Left cardiac atrium (tissue), 4 donors: Measurements from ENCODE around the gene CTNNA3. TPM values are rescaled to one million over a fixed set of nuclear protein-coding genes. Genes with fewer than 3 reads are reported as not detected.
"Not testable (repeated sequence)": the region's sequence is repeated elsewhere in the genome, so short reads cannot be mapped to it uniquely, and the experiment has no call there.

Source experiments
- ATAC-seq, 2 donors: fragments of 200-7000 bp; cut with Tn5 transposase; one replicate each; pipeline ENCODE4 v1.9.1; 2020; ENCODE audit warnings: mild to moderate bottlenecking in 2 of 2, moderate library complexity in 2 of 2
- DNase-seq: peaks from one replicate; pipeline ENCODE4 v3.0.0-alpha.2; 2020
- intact Hi-C, 2 donors: fragments of 100-400 bp; cut with DNase I; formaldehyde crosslinking; loops; one replicate each; pipeline versions ENCODE4 v1.14.1 to v1.15.1; 2022 to 2023
- total RNA-seq, 2 donors: library from RNA; stranded (reverse); fragmentation: NEBNext Ultra II Directional; extraction: Animal tissue kit (Norgen Biotek cat#: 25700); gene quantifications; one replicate each; pipeline ENCODE4 v1.2.1, GENCODE V29; 2021
- donor health status: DM: no; HTN: yes; CAD: no.
- donor health status: DM: no; HTN: yes; CAD: no; lungs with severe emphysema.
- donor health status: DM: yes; HTN: yes; CAD: no.
- donor health status: Dilated cardiomyopathy.

CTNNA3 gene
- total RNA-seq, 2 donors from 2014 or later = 42.3 to 48.7 TPM

- no peak for DNase-seq
- ATAC-seq = no peak
- intact Hi-C loops = no loop called here
Observed at GRCh38 chr10:67537906-67538305, 158.1 kb downstream of the CTNNA3 start.

GRCh38 chr10:67533376-67533775 is 162.6 kb downstream of the CTNNA3 start:
- ATAC-seq (no peak), DNase-seq (no peak)
- intact Hi-C loops = no loop called here

- intact Hi-C loops, DNase-seq, ATAC-seq: not testable (repeated sequence)
Observed at GRCh38 chr10:67530990-67531389, 165.0 kb downstream of the CTNNA3 start.

GRCh38 chr10:67527351-67527750 is 168.6 kb downstream of the CTNNA3 start:
- intact Hi-C loops = no loop called here
- DNase-seq = no peak
- no peak for ATAC-seq

- ATAC-seq (no peak), DNase-seq (no peak)
- intact Hi-C loops = no loop called here
Observed at GRCh38 chr10:67521546-67521945, 174.4 kb downstream of the CTNNA3 start.

GRCh38 chr10:67520924-67521520 is 175.0 kb downstream of the CTNNA3 start:
- DNase-seq (no peak), ATAC-seq (peak; percentile 55 to 86)
- intact Hi-C loops = no loop called here

GRCh38 chr10:67519434-67519833 is 176.6 kb downstream of the CTNNA3 start:
- DNase-seq (no peak), ATAC-seq (peak in 1 of 2 donors; percentile 58)
- intact Hi-C loops = no loop called here

GRCh38 chr10:67518756-67519155 is 177.2 kb downstream of the CTNNA3 start:
- no peak for DNase-seq
- no peak for ATAC-seq
- intact Hi-C loops = no loop called here

- DNase-seq = no peak
- no peak for ATAC-seq
- intact Hi-C loops = no loop called here
Observed at GRCh38 chr10:67518043-67518442, 178.0 kb downstream of the CTNNA3 start.

GRCh38 chr10:67506757-67507091 is 189.3 kb downstream of the CTNNA3 start:
- intact Hi-C loops = no loop called here
- ATAC-seq (no peak), DNase-seq (no peak)

GRCh38 chr10:67506083-67506756 is 189.8 kb downstream of the CTNNA3 start:
- ATAC-seq (no peak), DNase-seq (no peak)
- intact Hi-C loops = no loop called here

GRCh38 chr10:67492317-67493019 is 203.5 kb downstream of the CTNNA3 start:
- ATAC-seq (peak in 1 of 2 donors; percentile 23), DNase-seq (no peak)
- intact Hi-C loops = no loop called here

- DNase-seq (no peak), ATAC-seq (peak in 1 of 2 donors; percentile 49)
- intact Hi-C loops = no loop called here
Observed at GRCh38 chr10:67487906-67488619, 207.9 kb downstream of the CTNNA3 start.

- intact Hi-C loops = no loop called here
- peak in 1 of 2 donors; percentile 76 for ATAC-seq
Observed at GRCh38 chr10:67487199-67487598, 208.8 kb downstream of the CTNNA3 start.

GRCh38 chr10:67477868-67478267 is 218.1 kb downstream of the CTNNA3 start:
- ATAC-seq = no peak
- intact Hi-C loops = no loop called here
- no peak for DNase-seq

More at GRCh38 chr10:67487199-67487598, 208.8 kb downstream of the CTNNA3 start:
- no peak for DNase-seq

- intact Hi-C loops = no loop called here
- ATAC-seq (no peak), DNase-seq (no peak)
Observed at GRCh38 chr10:67476201-67476600, 219.8 kb downstream of the CTNNA3 start.

- DNase-seq (no peak), ATAC-seq (no peak)
- intact Hi-C loops = no loop called here
Observed at GRCh38 chr10:67473850-67474633, 222.0 kb downstream of the CTNNA3 start.

GRCh38 chr10:67471022-67471421 is 225.0 kb downstream of the CTNNA3 start:
- intact Hi-C loops = no loop called here
- ATAC-seq (no peak), DNase-seq (no peak)

- no peak for ATAC-seq
- intact Hi-C loops = no loop called here
- DNase-seq = no peak
Observed at GRCh38 chr10:67464278-67464677, 231.7 kb downstream of the CTNNA3 start.
